Memory B cell (primary cell): ENCODE results near the gene SLC2A3.
"Not testable (repeated sequence)": the region's sequence is repeated elsewhere in the genome, so short reads cannot be mapped to it uniquely, and the experiment has no call there.

Source experiments
- ATAC-seq: fragments of 150-1000 bp; cut with Tn5 transposase; 2 replicates; pipeline ENCODE4 v1.10.0; 2021; ENCODE audit warnings: low read depth, mild to moderate bottlenecking, moderate library complexity
- DNase-seq, 2 donors: peaks; one replicate each; pipeline ENCODE4 v3.0.0; 2022; ENCODE audit warnings: low spot score in 2 of 2
- H3K27ac Mint-ChIP-seq: one replicate; pipeline ENCODE4 v1.8.0; 2022; ENCODE audit warnings: mild to moderate bottlenecking, moderate library complexity, mixed read lengths
- H3K27me3 Mint-ChIP-seq: one replicate; pipeline ENCODE4 v1.8.0; 2022; ENCODE audit warnings: mixed read lengths
- H3K36me3 Mint-ChIP-seq: one replicate; pipeline ENCODE4 v1.8.0; 2022; ENCODE audit warnings: mild to moderate bottlenecking, mixed read lengths
- H3K4me1 Mint-ChIP-seq: one replicate; pipeline ENCODE4 v1.8.0; 2022; ENCODE audit warnings: mixed read lengths
- H3K4me3 Mint-ChIP-seq: one replicate; pipeline ENCODE4 v1.8.0; 2022; ENCODE audit warnings: mild to moderate bottlenecking, moderate library complexity, mixed read lengths
- H3K9me3 Mint-ChIP-seq: one replicate; pipeline ENCODE4 v1.8.0; 2022; ENCODE audit warnings: mixed read lengths

Gene SLC2A3

GRCh38 chr12:7935590-7936581 lies at the start of gene SLC2A3:
SLC2A3 (minus strand) TSS chr12:7936187; CDS start chr12:7936034, 153 bp downstream.
- Mint-ChIP-seq H3K4me3 (no peak within 1 kb of the TSS), H3K27ac (no peak within 1 kb of the TSS), H3K4me1 (peaks cover 3% of the 10 kb centered on the region), H3K9me3 (no peaks in the 10 kb centered on the region), H3K27me3 (no peaks in the 10 kb centered on the region), H3K36me3 (peaks cover 6% of the 10 kb centered on the region)
- ATAC-seq = peak; percentile 56
- peak; percentile 64 to 85 for DNase-seq

DNA sequence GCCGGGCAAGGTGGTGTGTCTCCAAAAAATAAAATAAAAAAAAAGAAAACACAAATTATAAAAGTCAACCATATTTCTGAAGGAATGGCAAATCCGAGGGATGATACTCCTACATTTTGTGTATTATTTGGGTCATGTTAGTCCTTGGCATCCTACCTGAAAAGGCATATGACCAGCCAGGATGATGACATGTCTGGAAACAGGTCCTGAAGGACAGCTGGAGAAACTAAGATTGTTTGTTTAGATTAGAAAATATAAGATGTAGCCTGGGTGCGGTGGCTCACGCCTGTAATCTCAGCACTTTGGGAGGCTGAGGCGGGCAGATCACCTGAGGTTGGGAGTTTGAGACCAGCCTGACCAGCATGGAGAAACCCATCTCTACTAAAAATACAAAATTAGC lies 48.9 kb upstream of the SLC2A3 start:
- Mint-ChIP-seq H3K4me1 (peaks cover 2% of the 10 kb centered on the region), H3K9me3 (no peaks in the 10 kb centered on the region), H3K27ac (no peak overlapping the region), H3K36me3 (no peaks in the 10 kb centered on the region), H3K4me3 (no peak overlapping the region), H3K27me3 (no peaks in the 10 kb centered on the region)
- ATAC-seq = no peak
- DNase-seq = no peak

- H3K4me3 Mint-ChIP-seq, H3K9me3 Mint-ChIP-seq, DNase-seq, H3K4me1 Mint-ChIP-seq, H3K27ac Mint-ChIP-seq, ATAC-seq, H3K27me3 Mint-ChIP-seq, H3K36me3 Mint-ChIP-seq: not testable (repeated sequence)
Measured at GRCh38 chr12:7983460-7983859, 47.5 kb upstream of the SLC2A3 start.

- H3K4me1 Mint-ChIP-seq, ATAC-seq, H3K36me3 Mint-ChIP-seq, H3K27ac Mint-ChIP-seq, H3K27me3 Mint-ChIP-seq, H3K4me3 Mint-ChIP-seq, DNase-seq, H3K9me3 Mint-ChIP-seq: not testable (repeated sequence)
Measured at GRCh38 chr12:7983019-7983418, 47.0 kb upstream of the SLC2A3 start.

DNA sequence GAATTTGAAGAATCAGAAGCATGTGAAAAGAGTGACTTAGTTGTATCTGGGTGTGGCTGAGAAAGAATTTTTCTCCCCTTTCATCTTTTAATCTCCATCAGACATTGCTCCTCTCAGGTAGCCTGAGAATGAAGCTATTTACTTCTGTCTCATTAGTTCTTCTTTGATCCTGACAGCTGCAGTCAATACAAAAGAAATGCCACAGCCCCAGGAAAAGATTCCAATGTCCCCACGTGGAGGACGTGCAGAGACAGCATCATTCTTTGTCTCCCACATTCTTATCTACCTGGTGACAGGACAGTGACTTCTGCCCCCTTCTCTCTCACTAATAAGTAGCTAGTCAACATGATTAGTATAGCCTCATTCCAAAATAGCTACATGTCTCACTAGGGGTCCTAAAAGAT lies 46.3 kb upstream of the SLC2A3 start:
- not testable (repeated sequence) for H3K36me3 Mint-ChIP-seq, DNase-seq, H3K27ac Mint-ChIP-seq, H3K4me1 Mint-ChIP-seq, H3K27me3 Mint-ChIP-seq, H3K4me3 Mint-ChIP-seq, ATAC-seq, H3K9me3 Mint-ChIP-seq

GRCh38 chr12:7981446-7981845 lies 45.5 kb upstream of the SLC2A3 start:
- ATAC-seq (no peak), DNase-seq (no peak)
- Mint-ChIP-seq H3K27ac (no peak overlapping the region), H3K36me3 (no peaks in the 10 kb centered on the region), H3K27me3 (no peaks in the 10 kb centered on the region), H3K4me3 (no peak overlapping the region), H3K4me1 (peaks cover 10% of the 10 kb centered on the region), H3K9me3 (no peaks in the 10 kb centered on the region)

DNA sequence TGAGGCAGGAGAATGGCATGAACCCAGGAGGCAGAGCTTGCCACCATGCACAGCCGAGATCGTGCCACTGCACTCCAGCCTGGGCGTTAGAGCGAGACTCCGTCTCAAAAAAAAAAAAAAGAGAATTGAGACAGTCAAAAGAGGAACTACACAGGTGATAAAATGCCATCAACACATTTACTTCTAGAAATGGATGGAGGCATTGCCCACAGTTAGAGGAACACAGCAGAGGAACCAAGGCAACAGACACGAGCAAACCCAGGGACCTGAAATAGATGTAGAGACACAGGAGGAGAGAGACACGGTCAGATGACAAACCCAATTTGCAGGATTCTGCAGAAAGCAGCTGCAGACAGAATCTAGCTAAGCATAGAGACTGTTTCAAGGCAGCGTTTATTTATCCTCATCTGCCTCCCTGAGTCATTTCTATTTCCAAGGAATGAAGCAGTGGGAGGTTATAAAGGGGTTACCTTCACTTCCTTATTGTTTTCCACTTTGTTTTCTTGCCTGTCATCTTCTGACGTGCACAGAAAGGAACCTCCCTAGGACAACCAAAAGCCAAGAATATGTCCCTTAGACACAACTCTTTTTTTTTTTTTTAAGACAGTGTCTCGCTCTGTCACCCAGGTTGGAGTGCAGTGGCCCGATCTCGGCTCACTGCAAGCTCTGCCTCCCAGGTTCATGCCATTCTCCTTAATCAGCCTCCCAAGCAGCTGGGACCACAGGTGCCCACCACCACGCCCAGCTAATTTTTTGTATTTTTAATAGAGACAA lies 41.6 kb upstream of the SLC2A3 start:
- peak; percentile 40 to 63 for DNase-seq
- H3K4me3 Mint-ChIP-seq = peak overlapping the region; percentile 43
- H3K27me3 Mint-ChIP-seq, H3K36me3 Mint-ChIP-seq, H3K9me3 Mint-ChIP-seq: not testable (repeated sequence)
- peak overlapping the region; percentile 95 for H3K27ac Mint-ChIP-seq
- peaks cover 12% of the 10 kb centered on the region for H3K4me1 Mint-ChIP-seq
- ATAC-seq = peak; percentile 94

- Mint-ChIP-seq H3K9me3 (no peaks in the 10 kb centered on the region), H3K27ac (peak overlapping the region; percentile 70), H3K4me1 (peaks cover 23% of the 10 kb centered on the region), H3K4me3 (peak overlapping the region; percentile 59), H3K27me3 (no peaks in the 10 kb centered on the region), H3K36me3 (no peaks in the 10 kb centered on the region)
- DNase-seq = no peak
- ATAC-seq = no peak
Measured at GRCh38 chr12:7973457-7973825, 37.5 kb upstream of the SLC2A3 start.

DNA sequence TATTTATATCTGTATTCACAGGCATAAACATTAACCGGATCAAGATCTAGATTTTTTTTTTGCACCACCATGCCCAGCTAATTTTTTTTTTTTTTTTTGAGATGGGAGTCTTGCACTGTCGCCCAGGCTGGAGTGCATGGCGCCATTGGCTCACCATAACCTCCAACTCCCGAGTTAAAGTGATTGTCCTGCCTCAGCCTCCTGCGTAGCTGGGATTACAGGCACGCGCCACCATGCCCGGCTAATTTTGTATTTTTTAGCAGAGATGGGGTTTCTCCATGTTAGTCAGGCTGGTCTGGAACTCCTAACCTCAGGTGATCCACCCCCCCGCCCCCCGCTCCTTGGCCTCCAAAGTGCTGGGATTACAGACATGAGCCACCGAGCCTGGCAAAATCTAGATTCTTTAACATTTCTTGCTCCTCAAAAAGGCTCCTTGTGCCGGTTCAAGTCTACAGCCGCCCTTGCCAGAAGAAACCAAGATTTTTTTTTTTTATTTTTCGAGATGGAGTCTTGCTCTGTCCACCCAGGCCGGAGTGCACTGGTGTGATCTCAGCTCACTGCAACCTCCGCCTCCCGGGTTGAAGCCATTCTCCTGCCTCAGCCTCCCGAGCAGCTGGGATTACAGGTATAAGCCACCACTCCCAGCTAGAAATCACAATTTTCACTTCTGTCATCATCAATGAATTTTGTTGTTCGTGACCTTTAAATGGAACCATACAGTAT lies 36.9 kb upstream of the SLC2A3 start:
- Mint-ChIP-seq H3K27ac (peak overlapping the region; percentile 87), H3K27me3 (no peaks in the 10 kb centered on the region), H3K36me3 (no peaks in the 10 kb centered on the region), H3K4me1 (peaks cover 19% of the 10 kb centered on the region), H3K9me3 (no peaks in the 10 kb centered on the region), H3K4me3 (peak overlapping the region; percentile 59)
- ATAC-seq (no peak), DNase-seq (no peak)

DNA sequence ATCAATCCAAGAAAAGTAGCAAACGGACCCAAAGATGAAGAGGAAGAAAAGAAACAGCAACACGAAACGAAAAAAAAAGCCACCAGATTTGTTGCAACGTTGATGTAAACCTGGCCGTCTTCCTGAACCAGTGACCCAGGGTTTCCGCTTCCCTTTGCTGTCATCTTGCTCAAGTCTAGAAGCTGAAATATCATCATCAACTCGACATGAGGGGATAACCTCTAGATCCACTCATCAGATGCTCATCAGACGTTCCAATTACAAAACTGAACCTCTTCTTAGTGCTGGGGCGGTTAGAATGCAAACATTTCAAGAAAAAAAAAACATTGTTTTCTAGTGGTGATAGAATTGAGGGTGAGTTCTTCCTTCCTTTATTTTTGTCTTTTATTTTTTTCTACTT lies 36.3 kb upstream of the SLC2A3 start:
- peak; percentile 31 for ATAC-seq
- peak overlapping the region; percentile 72 for H3K4me3 Mint-ChIP-seq
- H3K27ac Mint-ChIP-seq = peak overlapping the region; percentile 87

GRCh38 chr12:7971765-7972164 lies 35.8 kb upstream of the SLC2A3 start:
- not testable (repeated sequence) for DNase-seq, H3K9me3 Mint-ChIP-seq, H3K27me3 Mint-ChIP-seq, ATAC-seq, H3K36me3 Mint-ChIP-seq
- Mint-ChIP-seq H3K4me1 (peaks cover 16% of the 10 kb centered on the region), H3K27ac (peak overlapping the region; percentile 97), H3K4me3 (peak overlapping the region; percentile 32)

More for the DNA sequence above, 36.3 kb upstream of the SLC2A3 start:
- peaks cover 19% of the 10 kb centered on the region for H3K4me1 Mint-ChIP-seq
- H3K27me3 Mint-ChIP-seq, H3K36me3 Mint-ChIP-seq, H3K9me3 Mint-ChIP-seq, DNase-seq: not testable (repeated sequence)

GRCh38 chr12:7970475-7971252 lies 34.7 kb upstream of the SLC2A3 start:
- H3K4me3 Mint-ChIP-seq = peak overlapping the region; percentile 90
- no peaks in the 10 kb centered on the region for H3K36me3 Mint-ChIP-seq
- peak overlapping the region; percentile 97 for H3K27ac Mint-ChIP-seq
- H3K4me1 Mint-ChIP-seq = peaks cover 13% of the 10 kb centered on the region
- H3K9me3 Mint-ChIP-seq = no peaks in the 10 kb centered on the region
- DNase-seq (peak; percentile 59 to 62), ATAC-seq (peak; percentile 85)
- H3K27me3 Mint-ChIP-seq = no peaks in the 10 kb centered on the region

- Mint-ChIP-seq H3K36me3 (no peaks in the 10 kb centered on the region), H3K27ac (no peak overlapping the region), H3K4me3 (no peak overlapping the region), H3K27me3 (no peaks in the 10 kb centered on the region), H3K4me1 (peaks cover 13% of the 10 kb centered on the region), H3K9me3 (no peaks in the 10 kb centered on the region)
- ATAC-seq (no peak), DNase-seq (no peak)
Measured at GRCh38 chr12:7966563-7966962, 30.6 kb upstream of the SLC2A3 start.
